Esophagus squamous epithelium (tissue), 5 donors: ENCODE results near the gene NFX1. TPM values are rescaled to one million over a fixed set of nuclear protein-coding genes. Genes with fewer than 3 reads are reported as not detected.
"Not testable (repeated sequence)": the region's sequence is repeated elsewhere in the genome, so short reads cannot be mapped to it uniquely, and the experiment has no call there.

Experiments
- DNase-seq: peaks from one replicate; lab custom pipeline; 2025; lab: John Stamatoyannopoulos, UW
- H3K27ac ChIP-seq, 4 donors: fragments of 200-600 bp; sonication (generic); one replicate each; pipeline ENCODE4 v1.5.1; 2016 to 2019; ENCODE audit warnings: mild to moderate bottlenecking in 1 of 4
- H3K27me3 ChIP-seq, 4 donors: fragments of 200-600 bp; sonication (generic); 1 replicate in 3 of 4; 2 replicates in 1 of 4; pipeline versions ENCODE4 v1.5.1 to v1.6.0; 2017 to 2021; ENCODE audit warnings: antibody characterized with exemption in 1 of 4
- H3K36me3 ChIP-seq, 3 donors: fragments of 200-600 bp; sonication (generic); one replicate each; pipeline ENCODE4 v1.5.1; 2016 to 2019
- H3K4me1 ChIP-seq, 3 donors: fragments of 200-600 bp; sonication (generic); one replicate each; pipeline ENCODE4 v1.5.1; 2017 to 2019
- H3K4me3 ChIP-seq, 4 donors: fragments of 200-600 bp; sonication (generic); 1 replicate in 3 of 4; 2 replicates in 1 of 4; pipeline ENCODE4 v1.5.1; 2016 to 2019; ENCODE audit warnings: mild to moderate bottlenecking in 2 of 4, moderate library complexity in 1 of 4
- H3K9me3 ChIP-seq, 3 donors: fragments of 200-600 bp; sonication (generic); one replicate each; pipeline ENCODE4 v1.5.1; 2016 to 2019
- POLR2A ChIP-seq, 4 donors: fragments of 450-650 bp; IDR thresholded peaks; one replicate each; pipeline ENCODE4 v1.6.1; 2017; ENCODE audit warnings: antibody characterized with exemption in 4 of 4, mild to moderate bottlenecking in 4 of 4, moderate library complexity in 3 of 4
- WGBS, 2 donors: methylation state at CpG; one replicate each; pipeline ENCODE4 v1.1.5; 2018; 5-methylcytosine and 5-hydroxymethylcytosine counted together
- intact Hi-C: fragments of 100-400 bp; cut with DNase I; formaldehyde crosslinking; loops from one replicate; pipeline ENCODE4 v1.15.0; 2022
- total RNA-seq, 4 donors: library from RNA; depleted of rRNA; stranded (reverse); fragments of >200 nt; gene quantifications; one replicate each; pipeline ENCODE4 v1.1.0, GENCODE V29; 2016
- TF ChIP-seq, protein P1 (sequence below), 6 experiments: fragments of 450-650 bp in 4 of 6; fragments of 200-600 bp in 2 of 6; sonication (generic) in 2 of 6; IDR thresholded peaks; one replicate each; pipeline ENCODE4 v1.5.1; 2016 to 2019; ENCODE audit warnings: antibody characterized with exemption in 6 of 6, mild to moderate bottlenecking in 4 of 6, moderate library complexity in 4 of 6
- donor health status: DM: yes; HTN: yes; CAD: no.

NFX1 gene
- total RNA-seq, 4 donors from 2014 or later: 19.7 to 47.7 (median 27.2) TPM

- no peak overlapping the region for H3K27ac ChIP-seq
- H3K4me3 ChIP-seq: no peak overlapping the region
- H3K27me3 ChIP-seq: no peaks in the 10 kb centered on the region
- H3K36me3 ChIP-seq: no peaks in the 10 kb centered on the region
- intact Hi-C loops: no loop called here
- peaks cover 0 to 20% (median 2%) of the 10 kb centered on the region in 3 donors for H3K4me1 ChIP-seq
- no peaks in the 10 kb centered on the region for H3K9me3 ChIP-seq
- DNase-seq: no peak
- WGBS, 2 donors: 83 to 90% methylated on average over 2 to 4 of the region's 9 CpGs
- TF ChIP-seq, protein P1, sequence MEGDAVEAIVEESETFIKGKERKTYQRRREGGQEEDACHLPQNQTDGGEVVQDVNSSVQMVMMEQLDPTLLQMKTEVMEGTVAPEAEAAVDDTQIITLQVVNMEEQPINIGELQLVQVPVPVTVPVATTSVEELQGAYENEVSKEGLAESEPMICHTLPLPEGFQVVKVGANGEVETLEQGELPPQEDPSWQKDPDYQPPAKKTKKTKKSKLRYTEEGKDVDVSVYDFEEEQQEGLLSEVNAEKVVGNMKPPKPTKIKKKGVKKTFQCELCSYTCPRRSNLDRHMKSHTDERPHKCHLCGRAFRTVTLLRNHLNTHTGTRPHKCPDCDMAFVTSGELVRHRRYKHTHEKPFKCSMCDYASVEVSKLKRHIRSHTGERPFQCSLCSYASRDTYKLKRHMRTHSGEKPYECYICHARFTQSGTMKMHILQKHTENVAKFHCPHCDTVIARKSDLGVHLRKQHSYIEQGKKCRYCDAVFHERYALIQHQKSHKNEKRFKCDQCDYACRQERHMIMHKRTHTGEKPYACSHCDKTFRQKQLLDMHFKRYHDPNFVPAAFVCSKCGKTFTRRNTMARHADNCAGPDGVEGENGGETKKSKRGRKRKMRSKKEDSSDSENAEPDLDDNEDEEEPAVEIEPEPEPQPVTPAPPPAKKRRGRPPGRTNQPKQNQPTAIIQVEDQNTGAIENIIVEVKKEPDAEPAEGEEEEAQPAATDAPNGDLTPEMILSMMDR (IDR thresholded peaks at IDR 0.05): no peak
- TF ChIP-seq POLR2A (IDR thresholded peaks at IDR 0.05): no peak
These were observed 87.9 kb downstream of the NFX1 start for GRCh38 chr9:33378121-33378795.

- no peak for DNase-seq
- intact Hi-C loops: no loop called here
- 92% methylated on average over 4 to 8 of the region's 14 CpGs for WGBS, 2 donors
These were observed 89.5 kb downstream of the NFX1 start for GRCh38 chr9:33379666-33380389.

DNA sequence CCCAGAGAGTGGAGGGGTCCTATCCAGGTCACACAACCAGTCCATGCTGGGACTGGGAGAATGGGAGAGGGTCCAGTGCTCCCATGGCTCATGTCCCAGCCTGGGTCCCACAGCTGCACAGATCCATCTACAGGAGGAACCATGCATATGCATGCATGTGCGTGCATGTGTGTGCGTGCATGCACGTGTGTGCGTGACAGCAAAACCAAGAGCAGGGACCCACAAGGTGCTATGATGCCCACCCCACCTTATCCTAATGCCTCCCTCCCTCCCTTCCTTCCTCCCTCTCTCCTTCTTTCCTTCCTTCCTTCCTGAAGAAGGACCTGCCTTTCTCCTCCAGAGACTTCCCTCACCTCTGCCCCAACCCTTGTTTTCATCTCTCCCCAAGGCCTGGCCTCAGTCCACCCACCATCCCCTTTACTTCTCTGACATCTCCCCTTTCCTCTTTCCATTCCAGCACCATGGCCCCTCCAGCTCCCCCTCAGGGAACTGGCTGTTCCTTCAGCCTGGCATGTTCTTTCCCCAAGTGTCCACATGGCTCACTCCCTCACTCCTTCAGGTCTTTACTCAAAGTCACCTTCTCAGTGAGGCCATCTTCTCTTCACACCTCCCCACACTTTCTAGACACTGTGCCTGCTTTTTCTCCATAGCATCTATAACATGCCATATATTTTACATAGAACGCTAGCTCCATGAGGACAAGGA lies 90.2 kb downstream of the NFX1 start:
- intact Hi-C loops: no loop called here
- H3K36me3 ChIP-seq: no peaks in the 10 kb centered on the region
- WGBS, 2 donors: 81 to 93% methylated on average over 4 to 5 of the region's 5 CpGs
- no peak overlapping the region for H3K27ac ChIP-seq
- H3K4me1 ChIP-seq: peaks cover 0 to 7% (median 0%) of the 10 kb centered on the region in 3 donors
- H3K4me3 ChIP-seq: no peak overlapping the region
- H3K27me3 ChIP-seq: no peaks in the 10 kb centered on the region
- no peak for TF ChIP-seq POLR2A (IDR thresholded peaks at IDR 0.05)
- TF ChIP-seq, protein P1 (IDR thresholded peaks at IDR 0.05): no peak
- H3K9me3 ChIP-seq: no peaks in the 10 kb centered on the region
- DNase-seq: no peak

More at GRCh38 chr9:33379666-33380389, 89.5 kb downstream of the NFX1 start:
- Histone ChIP-seq H3K4me1 (peaks cover 0 to 14% (median 2%) of the 10 kb centered on the region in 3 donors), H3K27ac (no peak overlapping the region), H3K4me3 (no peak overlapping the region), H3K36me3 (no peaks in the 10 kb centered on the region), H3K27me3 (no peaks in the 10 kb centered on the region), H3K9me3 (no peaks in the 10 kb centered on the region)
- TF ChIP-seq POLR2A (IDR thresholded peaks at IDR 0.05): no peak
- TF ChIP-seq, protein P1 (IDR thresholded peaks at IDR 0.05): no peak

- WGBS, 2 donors: 55 to 79% methylated on average over 9 to 11 of the region's 11 CpGs
- H3K4me3 ChIP-seq: no peak overlapping the region
- DNase-seq: no peak
- intact Hi-C loops: no loop called here
- no peak for TF ChIP-seq POLR2A (IDR thresholded peaks at IDR 0.05)
- H3K36me3 ChIP-seq: no peaks in the 10 kb centered on the region
- no peaks in the 10 kb centered on the region for H3K9me3 ChIP-seq
- no peak overlapping the region for H3K27ac ChIP-seq
- no peaks in the 10 kb centered on the region for H3K4me1 ChIP-seq
- no peaks in the 10 kb centered on the region for H3K27me3 ChIP-seq
These were observed 91.0 kb downstream of the NFX1 start for GRCh38 chr9:33381231-33381791.

GRCh38 chr9:33382397-33382796 lies 92.1 kb downstream of the NFX1 start:
- H3K27ac ChIP-seq, H3K4me3 ChIP-seq, H3K9me3 ChIP-seq, H3K4me1 ChIP-seq, intact Hi-C loops, H3K27me3 ChIP-seq, DNase-seq, H3K36me3 ChIP-seq: not testable (repeated sequence)
- WGBS, 2 donors: 39 to 76% methylated on average over 5 to 10 of the region's 10 CpGs

GRCh38 chr9:33383396-33383795 lies 93.1 kb downstream of the NFX1 start:
- intact Hi-C loops, H3K36me3 ChIP-seq, H3K9me3 ChIP-seq, H3K27ac ChIP-seq, H3K4me1 ChIP-seq, DNase-seq, H3K27me3 ChIP-seq, H3K4me3 ChIP-seq: not testable (repeated sequence)
- 91 to 95% methylated on average over 11 of the region's 11 CpGs for WGBS, 2 donors

DNA sequence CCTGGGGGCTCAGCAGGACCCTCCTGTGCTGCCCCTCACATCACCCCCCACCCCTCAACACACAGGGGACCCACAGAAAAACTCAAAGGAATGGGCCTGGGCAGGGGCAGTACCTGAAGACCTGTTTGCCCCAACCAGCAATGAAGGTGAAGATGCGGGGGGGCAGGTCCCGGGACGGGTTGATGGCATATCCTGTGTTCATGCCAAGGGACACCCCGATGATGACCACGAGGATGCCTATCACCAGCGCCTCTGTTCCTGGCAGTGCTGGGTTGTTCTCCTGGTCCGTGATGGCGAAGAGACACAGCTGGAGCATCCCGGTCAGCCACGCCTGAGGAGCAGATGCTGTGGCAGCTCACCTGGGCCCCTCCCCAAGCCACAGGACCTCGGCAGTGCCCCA lies 95.2 kb downstream of the NFX1 start:
- no CpG with 5 or more reads among the region's 11 CpGs for WGBS, 2 donors
- not testable (repeated sequence) for H3K36me3 ChIP-seq

DNA sequence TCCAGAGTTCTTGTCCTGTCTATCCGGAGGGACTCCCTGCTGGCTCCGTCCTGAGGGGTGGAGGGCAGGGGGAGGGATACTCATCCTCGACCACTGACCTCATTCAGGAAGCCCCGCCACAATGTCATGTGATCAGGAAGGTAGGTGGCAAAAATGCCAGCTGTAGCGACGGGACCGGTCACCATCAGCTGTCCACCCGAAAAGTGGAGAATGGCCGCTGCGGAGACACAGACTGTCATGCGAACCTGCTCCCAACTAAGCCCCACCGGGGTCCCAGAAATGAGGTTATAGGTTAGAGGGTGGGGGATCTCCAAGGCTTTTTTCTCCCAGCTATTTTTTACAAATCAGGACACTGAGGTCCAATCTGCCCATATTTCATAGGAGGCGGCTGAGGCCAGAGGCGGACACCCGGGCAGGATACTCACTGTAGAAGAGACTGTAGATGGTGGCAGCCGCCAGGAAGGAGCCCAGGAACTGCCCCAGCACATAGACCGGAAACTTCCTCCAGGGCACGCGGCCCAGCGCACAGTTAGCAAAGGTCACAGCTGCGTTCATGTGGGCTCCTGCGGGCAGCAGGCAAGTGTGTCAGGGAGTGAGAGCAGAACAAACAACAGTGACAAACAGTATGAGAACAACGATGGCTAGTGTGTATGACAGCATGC lies 95.8 kb downstream of the NFX1 start:
- H3K9me3 ChIP-seq, H3K27me3 ChIP-seq, intact Hi-C loops, DNase-seq, H3K4me3 ChIP-seq, H3K27ac ChIP-seq, H3K36me3 ChIP-seq: not testable (repeated sequence)
- WGBS, 2 donors: 86 to 89% methylated on average over 9 to 16 of the region's 23 CpGs
- H3K4me1 ChIP-seq: peaks cover 0 to 14% (median 6%) of the 10 kb centered on the region in 3 donors

More for the DNA sequence above, 95.2 kb downstream of the NFX1 start:
- H3K27ac ChIP-seq, H3K27me3 ChIP-seq, intact Hi-C loops, DNase-seq, H3K9me3 ChIP-seq, H3K4me1 ChIP-seq, H3K4me3 ChIP-seq: not testable (repeated sequence)

DNA sequence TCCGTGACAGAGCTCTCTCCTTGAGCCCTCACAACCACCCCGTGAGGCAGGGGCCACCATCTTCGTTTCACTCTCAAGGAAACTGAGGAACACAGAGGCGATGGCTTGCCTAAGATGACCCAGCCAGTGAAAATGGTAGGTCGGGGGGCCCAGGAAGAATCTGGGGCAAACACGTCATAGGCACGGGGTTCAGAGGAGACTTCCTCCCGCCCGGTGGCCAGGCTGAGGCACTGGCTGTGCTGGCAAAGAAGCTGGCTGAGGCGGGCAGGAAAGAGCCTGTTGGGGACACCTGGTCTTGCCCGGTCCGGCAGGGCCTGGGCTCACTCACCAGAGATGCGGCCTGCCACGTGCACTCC lies 96.3 kb downstream of the NFX1 start:
- intact Hi-C loops: not testable (repeated sequence)

More for the DNA sequence above, 96.3 kb downstream of the NFX1 start:
- peaks cover 0 to 19% (median 9%) of the 10 kb centered on the region in 3 donors for H3K4me1 ChIP-seq
- H3K27ac ChIP-seq, DNase-seq, H3K36me3 ChIP-seq, H3K27me3 ChIP-seq, H3K9me3 ChIP-seq, H3K4me3 ChIP-seq: not testable (repeated sequence)
- WGBS, 2 donors: 70 to 90% methylated on average over 4 of the region's 14 CpGs
